Spleen (tissue), 7 donors: ENCODE measurements around the gene DHRSX.

Experiments
- POLR2A ChIP-seq, 3 donors: fragments of 450-650 bp; IDR thresholded peaks; one replicate each; pipeline ENCODE4 v1.5.1; 2017; ENCODE audit warnings: antibody characterized with exemption in 3 of 3, mild to moderate bottlenecking in 1 of 3
- POLR2AphosphoS5 ChIP-seq, 3 donors: sonication (generic); formaldehyde crosslinking; IDR thresholded peaks; one replicate each; pipeline ENCODE4 v1.5.1; 2017; ENCODE audit warnings: antibody characterized with exemption in 3 of 3
- TF ChIP-seq, protein P1 (sequence below), 11 experiments: fragments of 200-600 bp in 7 of 11; fragments of 450-650 bp in 4 of 11; sonication (generic) in 4 of 11; IDR thresholded peaks in 8 of 11; conservative IDR thresholded peaks in 3 of 11; 1 replicate in 7 of 11; 2 replicates in 4 of 11; pipeline versions ENCODE4 v1.4.0 to v1.8.0; 2016 to 2021; ENCODE audit warnings: antibody characterized with exemption in 11 of 11, inconsistent platforms in 4 of 11, mild to moderate bottlenecking in 1 of 11
- donor health status: DM: no; HTN: no; CAD: no; lungs with moderate emphysema.
- donor health status: DM: no; HTN: no; CAD: no.
- donor health status: DM: no; HTN: no; CAD: no.

DNA sequence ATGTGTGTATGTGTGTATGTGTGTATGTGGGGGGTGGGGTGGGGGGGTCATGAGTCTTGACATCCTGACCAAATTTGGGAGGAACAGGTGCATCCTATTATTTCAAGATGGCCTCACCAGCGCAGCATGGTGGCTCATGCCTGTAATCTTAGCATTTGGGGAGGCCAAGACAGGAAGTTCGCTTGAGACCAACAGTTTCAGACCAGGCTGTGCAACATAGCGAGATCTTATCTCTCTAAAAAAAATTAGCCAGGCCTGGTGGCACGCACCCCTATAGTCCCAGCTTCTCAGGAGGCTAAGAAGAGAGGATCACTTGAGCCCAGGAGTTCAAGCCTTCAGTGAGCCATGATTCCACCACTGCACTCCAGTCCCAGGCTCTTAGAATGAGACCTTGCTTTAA is 47.0 kb upstream of the DHRSX start:
- TF ChIP-seq, protein P1, sequence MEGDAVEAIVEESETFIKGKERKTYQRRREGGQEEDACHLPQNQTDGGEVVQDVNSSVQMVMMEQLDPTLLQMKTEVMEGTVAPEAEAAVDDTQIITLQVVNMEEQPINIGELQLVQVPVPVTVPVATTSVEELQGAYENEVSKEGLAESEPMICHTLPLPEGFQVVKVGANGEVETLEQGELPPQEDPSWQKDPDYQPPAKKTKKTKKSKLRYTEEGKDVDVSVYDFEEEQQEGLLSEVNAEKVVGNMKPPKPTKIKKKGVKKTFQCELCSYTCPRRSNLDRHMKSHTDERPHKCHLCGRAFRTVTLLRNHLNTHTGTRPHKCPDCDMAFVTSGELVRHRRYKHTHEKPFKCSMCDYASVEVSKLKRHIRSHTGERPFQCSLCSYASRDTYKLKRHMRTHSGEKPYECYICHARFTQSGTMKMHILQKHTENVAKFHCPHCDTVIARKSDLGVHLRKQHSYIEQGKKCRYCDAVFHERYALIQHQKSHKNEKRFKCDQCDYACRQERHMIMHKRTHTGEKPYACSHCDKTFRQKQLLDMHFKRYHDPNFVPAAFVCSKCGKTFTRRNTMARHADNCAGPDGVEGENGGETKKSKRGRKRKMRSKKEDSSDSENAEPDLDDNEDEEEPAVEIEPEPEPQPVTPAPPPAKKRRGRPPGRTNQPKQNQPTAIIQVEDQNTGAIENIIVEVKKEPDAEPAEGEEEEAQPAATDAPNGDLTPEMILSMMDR (IDR thresholded peaks at IDR 0.05 in 8 of 11, conservative IDR thresholded peaks at IDR 0.05 in 3 of 11) = no peak
- no peak for TF ChIP-seq POLR2AphosphoS5 (IDR thresholded peaks at IDR 0.05)
- no peak for TF ChIP-seq POLR2A (IDR thresholded peaks at IDR 0.05)
